Right lobe of liver (tissue), 4 donors: ENCODE measurements around the gene UBA6.

Experiments
- POLR2A ChIP-seq: fragments of 450-650 bp; IDR thresholded peaks from one replicate; pipeline ENCODE4 v1.6.1; 2017; ENCODE audit warnings: antibody characterized with exemption, mild to moderate bottlenecking
- TF ChIP-seq, protein P1 (sequence below), 4 donors: fragments of 200-600 bp in 3 of 4; fragments of 450-650 bp in 1 of 4; IDR thresholded peaks; one replicate each; pipeline versions ENCODE4 v1.5.1 to v1.8.0; 2016 to 2022; ENCODE audit warnings: antibody characterized with exemption in 4 of 4, mild to moderate bottlenecking in 2 of 4
- donor health status: DM: no; HTN: no; CAD: no.
- donor health status: DM: no; HTN: no; CAD: no.
- donor health status: DM: no; HTN: yes; CAD: no.

DNA sequence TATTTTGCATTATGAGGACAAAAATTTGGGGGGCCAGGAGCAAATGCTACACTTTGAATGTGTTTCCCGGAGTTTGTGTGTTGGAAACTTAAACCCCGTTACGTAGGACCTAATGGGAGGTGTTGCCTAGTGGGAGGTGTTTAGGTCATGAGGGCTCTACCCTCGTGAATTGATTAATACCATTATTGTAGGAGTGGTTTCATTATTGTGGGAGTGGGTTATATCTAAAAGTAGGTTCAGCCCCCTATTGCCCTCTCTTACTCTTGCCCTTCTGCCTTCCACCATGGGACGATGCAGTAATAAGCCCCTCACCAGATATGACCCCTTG, 15.5 kb downstream of the UBA6 start:
- TF ChIP-seq POLR2A, result no peak
- TF ChIP-seq, protein P1, sequence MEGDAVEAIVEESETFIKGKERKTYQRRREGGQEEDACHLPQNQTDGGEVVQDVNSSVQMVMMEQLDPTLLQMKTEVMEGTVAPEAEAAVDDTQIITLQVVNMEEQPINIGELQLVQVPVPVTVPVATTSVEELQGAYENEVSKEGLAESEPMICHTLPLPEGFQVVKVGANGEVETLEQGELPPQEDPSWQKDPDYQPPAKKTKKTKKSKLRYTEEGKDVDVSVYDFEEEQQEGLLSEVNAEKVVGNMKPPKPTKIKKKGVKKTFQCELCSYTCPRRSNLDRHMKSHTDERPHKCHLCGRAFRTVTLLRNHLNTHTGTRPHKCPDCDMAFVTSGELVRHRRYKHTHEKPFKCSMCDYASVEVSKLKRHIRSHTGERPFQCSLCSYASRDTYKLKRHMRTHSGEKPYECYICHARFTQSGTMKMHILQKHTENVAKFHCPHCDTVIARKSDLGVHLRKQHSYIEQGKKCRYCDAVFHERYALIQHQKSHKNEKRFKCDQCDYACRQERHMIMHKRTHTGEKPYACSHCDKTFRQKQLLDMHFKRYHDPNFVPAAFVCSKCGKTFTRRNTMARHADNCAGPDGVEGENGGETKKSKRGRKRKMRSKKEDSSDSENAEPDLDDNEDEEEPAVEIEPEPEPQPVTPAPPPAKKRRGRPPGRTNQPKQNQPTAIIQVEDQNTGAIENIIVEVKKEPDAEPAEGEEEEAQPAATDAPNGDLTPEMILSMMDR (IDR thresholded peaks at IDR 0.05), result no peak
